ENCODE measurements around the gene IL6R.

The IL6R gene

GRCh38 chr1:154448331-154448811 lies 43.2 kb downstream of the IL6R start:
- no peak for DNase-seq (ENCODE audit: low read depth in 1 of 2, low spot score in 1 of 2)

DNA sequence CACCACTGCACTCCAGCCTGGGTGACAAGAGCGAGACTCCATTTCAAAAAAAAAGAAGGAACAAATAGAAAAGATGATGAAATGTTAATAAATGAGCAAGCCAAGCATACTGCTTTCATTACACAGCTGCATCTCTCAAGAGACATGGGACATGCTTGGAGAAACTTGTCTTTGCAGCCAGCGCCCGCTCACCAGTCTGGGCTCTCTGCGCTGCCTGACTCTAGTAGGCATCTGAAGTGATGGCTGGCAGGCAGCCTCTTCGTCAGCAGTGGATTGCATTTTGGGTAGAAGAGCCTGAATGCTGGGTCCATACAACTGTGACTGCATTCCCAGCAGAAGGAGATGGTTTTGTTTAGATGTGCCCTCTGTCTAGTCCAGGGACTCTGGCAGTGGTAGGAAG lies 48.0 kb downstream of the IL6R start:
- no peak for DNase-seq (ENCODE audit: low read depth in 1 of 2, low spot score in 1 of 2)

- no peak for DNase-seq (ENCODE audit: low read depth in 1 of 2, low spot score in 1 of 2)
Observed at GRCh38 chr1:154453574-154454352, 48.6 kb downstream of the IL6R start.

DNA sequence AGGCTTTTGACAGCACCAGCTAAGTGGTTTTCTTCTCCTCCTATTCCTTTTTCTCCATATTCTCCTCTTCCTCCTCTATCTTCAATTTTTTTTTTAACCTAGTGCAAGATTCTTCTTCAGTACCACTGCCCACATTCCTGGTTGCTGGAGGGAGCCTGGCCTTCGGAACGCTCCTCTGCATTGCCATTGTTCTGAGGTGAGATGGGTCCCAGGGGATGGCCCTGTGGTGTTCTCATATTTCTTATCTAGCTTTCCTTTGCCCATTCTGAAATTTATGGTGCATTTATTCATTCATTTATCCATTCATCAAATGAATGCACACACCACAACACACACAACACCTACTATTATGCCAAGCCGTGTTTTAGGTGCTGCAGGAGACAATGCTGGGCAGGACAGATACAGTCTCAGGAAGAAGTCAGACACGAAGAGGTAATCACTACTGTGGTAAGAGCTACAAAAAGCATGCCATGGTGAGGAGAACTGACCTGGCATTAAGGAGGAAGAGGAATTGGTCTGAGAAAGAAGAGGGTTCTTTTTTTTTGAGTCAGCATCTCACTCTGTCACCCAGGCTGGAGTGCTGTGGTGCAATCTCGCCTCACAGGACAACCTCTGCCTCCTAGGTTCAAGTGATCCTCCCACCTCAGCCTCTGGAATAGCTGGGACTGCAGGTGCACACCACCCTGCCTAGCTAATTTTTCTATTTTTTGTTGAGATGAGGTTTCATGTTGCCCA lies 49.4 kb downstream of the IL6R start:
- no peak for DNase-seq (ENCODE audit: low read depth in 1 of 2, low spot score in 1 of 2)

- no peak for DNase-seq (ENCODE audit: low read depth in 1 of 2, low spot score in 1 of 2)
Observed at GRCh38 chr1:154456631-154457030, 51.5 kb downstream of the IL6R start.

DNA sequence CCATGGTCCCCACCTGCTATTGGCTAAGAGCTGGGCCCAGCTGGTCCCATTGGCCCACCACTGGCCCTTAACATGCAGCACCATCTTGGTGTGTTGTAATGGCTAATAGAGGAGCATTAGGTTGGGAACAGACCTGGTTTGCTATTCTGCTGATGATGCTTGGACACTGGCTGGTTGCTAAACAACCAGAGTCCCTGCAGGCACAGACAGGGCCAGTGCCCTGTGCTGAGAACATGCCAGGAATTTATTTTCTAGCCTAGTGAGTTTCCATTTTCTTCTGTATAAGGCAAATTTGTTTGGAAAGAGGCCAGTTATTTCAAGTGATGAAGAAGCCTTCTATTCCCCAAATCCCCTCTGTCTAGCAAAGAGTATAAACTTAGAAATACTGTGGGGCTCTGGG lies 53.9 kb downstream of the IL6R start:
- DNase-seq (ENCODE audit: low read depth in 1 of 2, low spot score in 1 of 2) = no peak

DNA sequence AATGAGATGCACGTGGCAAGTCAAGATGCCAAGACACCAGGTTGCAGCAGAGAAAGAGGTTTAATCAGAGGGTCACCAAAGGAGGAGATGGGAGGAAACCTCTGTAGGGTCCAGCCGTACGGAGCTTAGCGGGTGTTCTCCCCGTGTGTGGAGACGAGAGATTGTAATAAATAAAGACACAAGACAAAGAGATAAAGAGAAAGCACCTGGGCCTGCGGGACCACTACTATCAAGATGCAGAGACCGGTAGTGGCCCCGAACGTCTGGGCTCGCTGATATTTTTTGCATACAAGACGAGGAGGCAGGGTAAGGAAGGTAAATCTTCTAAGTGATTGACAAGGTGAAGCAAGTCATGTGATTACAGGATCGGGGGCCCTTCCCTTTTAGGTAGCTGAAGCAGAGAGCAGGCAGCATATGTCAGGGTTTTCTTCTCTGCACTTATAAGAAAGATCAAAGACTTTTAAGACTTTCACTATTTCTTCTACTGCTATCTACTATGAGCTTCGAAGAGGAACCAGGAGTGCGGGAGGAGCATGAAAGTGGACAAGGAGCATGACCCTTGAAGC lies 55.6 kb downstream of the IL6R start:
- DNase-seq (ENCODE audit: low read depth in 1 of 2, low spot score in 1 of 2) = no peak

GRCh38 chr1:154463512-154463990 lies 58.4 kb downstream of the IL6R start:
- DNase-seq (ENCODE audit: low read depth in 1 of 2, low spot score in 1 of 2) = peak; percentile 33 to 36

- DNase-seq (ENCODE audit: low read depth in 1 of 2, low spot score in 1 of 2) = no peak
Observed at GRCh38 chr1:154465621-154466195, 60.6 kb downstream of the IL6R start.

GRCh38 chr1:154466206-154466605 lies 61.1 kb downstream of the IL6R start:
- DNase-seq (ENCODE audit: low read depth in 1 of 2, low spot score in 1 of 2) = no peak

DNA sequence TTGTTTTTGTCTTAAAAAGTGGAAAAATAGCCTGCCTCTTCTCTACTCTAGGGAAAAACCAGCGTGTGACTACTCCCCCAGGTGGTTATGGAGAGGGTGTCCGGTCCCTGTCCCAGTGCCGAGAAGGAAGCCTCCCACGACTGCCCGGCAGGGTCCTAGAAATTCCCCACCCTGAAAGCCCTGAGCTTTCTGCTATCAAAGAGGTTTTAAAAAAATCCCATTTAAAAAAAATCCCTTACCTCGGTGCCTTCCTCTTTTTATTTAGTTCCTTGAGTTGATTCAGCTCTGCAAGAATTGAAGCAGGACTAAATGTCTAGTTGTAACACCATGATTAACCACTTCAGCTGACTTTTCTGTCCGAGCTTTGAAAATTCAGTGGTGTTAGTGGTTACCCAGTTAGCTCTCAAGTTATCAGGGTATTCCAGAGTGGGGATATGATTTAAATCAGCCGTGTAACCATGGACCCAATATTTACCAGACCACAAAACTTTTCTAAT lies 61.8 kb downstream of the IL6R start:
- no peak for DNase-seq (ENCODE audit: low read depth in 1 of 2, low spot score in 1 of 2)

DNA sequence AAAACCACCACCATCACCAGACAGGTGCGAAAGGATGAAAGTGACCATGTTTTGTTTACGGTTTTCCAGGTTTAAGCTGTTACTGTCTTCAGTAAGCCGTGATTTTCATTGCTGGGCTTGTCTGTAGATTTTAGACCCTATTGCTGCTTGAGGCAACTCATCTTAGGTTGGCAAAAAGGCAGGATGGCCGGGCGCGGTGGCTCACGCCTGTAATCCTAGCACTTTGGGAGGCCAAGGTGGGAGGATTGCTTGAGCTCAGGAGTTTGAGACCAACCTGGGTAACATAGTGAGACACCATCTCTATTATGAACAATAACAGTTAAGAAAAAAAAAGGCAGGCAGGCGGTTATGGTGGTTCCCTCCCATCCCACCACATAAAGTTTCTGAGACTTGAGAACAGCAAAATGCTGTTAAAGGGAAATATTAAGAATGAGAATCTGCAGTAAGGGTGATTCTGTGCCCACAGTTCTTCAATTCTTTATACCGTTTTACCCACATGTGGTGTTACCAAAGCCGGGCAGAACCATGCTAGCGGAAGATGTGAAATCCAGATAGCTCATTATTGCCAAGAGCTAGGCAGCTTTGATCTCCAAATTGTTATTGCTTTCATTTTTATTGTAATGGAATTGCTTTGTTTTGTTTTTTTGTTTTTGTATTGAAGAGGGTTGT lies 62.4 kb downstream of the IL6R start:
- no peak for DNase-seq (ENCODE audit: low read depth in 1 of 2, low spot score in 1 of 2)

DNA sequence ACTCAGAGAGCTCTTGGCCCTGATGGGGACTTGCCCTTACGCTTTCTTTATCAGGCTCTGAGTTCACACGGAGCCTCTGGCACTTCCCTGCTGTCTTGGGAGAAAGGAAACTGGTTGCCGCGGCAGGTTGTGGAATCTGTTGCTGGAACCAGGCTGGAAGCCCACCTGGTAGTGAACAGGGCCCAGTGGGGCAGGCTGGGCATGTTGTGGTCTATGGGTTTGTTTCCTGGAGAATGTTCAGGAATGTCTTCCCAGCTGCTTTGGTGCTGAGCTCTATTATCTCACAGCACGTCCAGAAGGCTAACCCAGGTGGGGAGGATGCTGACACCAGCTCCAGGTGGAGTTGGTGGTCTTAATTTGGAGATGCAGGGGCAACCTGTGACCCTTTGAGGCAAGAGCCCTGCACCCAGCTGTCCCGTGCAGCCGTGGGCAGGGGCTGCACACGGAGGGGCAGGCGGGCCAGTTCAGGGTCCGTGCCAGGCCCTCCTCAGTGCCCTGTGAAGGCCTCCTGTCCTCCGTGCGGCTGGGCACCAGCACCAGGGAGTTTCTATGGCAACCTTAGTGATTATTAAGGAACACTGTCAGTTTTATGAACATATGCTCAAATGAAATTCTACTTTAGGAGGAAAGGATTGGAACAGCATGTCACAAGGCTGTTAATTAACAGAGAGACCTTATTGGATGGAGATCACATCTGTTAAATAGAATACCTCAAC lies 63.5 kb downstream of the IL6R start:
- DNase-seq (ENCODE audit: low read depth in 1 of 2, low spot score in 1 of 2) = no peak

GRCh38 chr1:154469844-154470560 lies 64.9 kb downstream of the IL6R start:
- no peak for DNase-seq (ENCODE audit: low read depth in 1 of 2, low spot score in 1 of 2)

- no peak for DNase-seq (ENCODE audit: low read depth in 1 of 2, low spot score in 1 of 2)
Observed at GRCh38 chr1:154471304-154471703, 66.2 kb downstream of the IL6R start.

GRCh38 chr1:154474802-154475201 lies 69.7 kb downstream of the IL6R start:
- no peak for DNase-seq (ENCODE audit: low read depth in 1 of 2, low spot score in 1 of 2)

DNA sequence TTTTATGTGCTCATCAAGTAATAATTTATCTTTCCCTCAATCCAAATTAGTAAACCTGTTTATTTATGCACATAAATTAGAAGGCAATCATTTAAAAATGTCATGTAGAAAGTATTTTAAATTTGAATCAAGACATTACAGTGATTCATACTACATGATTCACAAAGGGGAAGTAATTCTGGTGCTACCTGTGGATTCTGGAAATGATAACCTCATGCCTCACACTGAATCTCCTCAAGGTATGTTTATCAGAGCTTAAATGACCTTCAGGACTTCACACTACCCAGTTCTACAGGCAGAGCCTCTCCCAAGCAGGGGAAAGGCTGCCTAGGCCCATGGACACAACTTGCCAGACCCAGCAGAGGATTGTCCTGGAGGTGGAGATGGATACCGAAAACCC lies 71.6 kb downstream of the IL6R start:
- no peak for DNase-seq (ENCODE audit: low read depth in 1 of 2, low spot score in 1 of 2)

- no peak for DNase-seq (ENCODE audit: low read depth in 1 of 2, low spot score in 1 of 2)
Observed at GRCh38 chr1:154478013-154478412, 72.9 kb downstream of the IL6R start.

- no peak for DNase-seq (ENCODE audit: low read depth in 1 of 2, low spot score in 1 of 2)
Observed at GRCh38 chr1:154478639-154479038, 73.5 kb downstream of the IL6R start.

Measured in stimulated activated CD4-positive, alpha-beta T cell treated with anti-CD3 and anti-CD28 coated beads, Interleukin-15, amount 100 ng/mL, for 1 hour (primary cell).